Femur (tissue), 1 donor: Measurements from ENCODE around the gene GGA2.
"Not testable (repeated sequence)": the region's sequence is repeated elsewhere in the genome, so short reads cannot be mapped to it uniquely, and the experiment has no call there.

Source experiments
- DNase-seq: peaks from one replicate; pipeline ENCODE4 v3.0.0-alpha.2; 2017

The GGA2 gene

GRCh38 chr16:23504076-23504452 lies 6.2 kb downstream of the GGA2 start:
- DNase-seq, result peak; percentile 63

- no peak for DNase-seq
Measured at GRCh38 chr16:23502466-23502865, 7.8 kb downstream of the GGA2 start.

GRCh38 chr16:23501291-23501690 lies 9.0 kb downstream of the GGA2 start:
- DNase-seq, result no peak

GRCh38 chr16:23500862-23501225 lies 9.4 kb downstream of the GGA2 start:
- no peak for DNase-seq

- DNase-seq, result no peak
Measured at GRCh38 chr16:23500212-23500861, 10.0 kb downstream of the GGA2 start.

- DNase-seq, result no peak
Measured at GRCh38 chr16:23499801-23500200, 10.5 kb downstream of the GGA2 start.

GRCh38 chr16:23498863-23499262 lies 11.4 kb downstream of the GGA2 start:
- DNase-seq, result no peak

GRCh38 chr16:23497543-23497868 lies 12.8 kb downstream of the GGA2 start:
- no peak for DNase-seq

GRCh38 chr16:23496821-23497542 lies 13.3 kb downstream of the GGA2 start:
- no peak for DNase-seq

- DNase-seq, result no peak
Measured at GRCh38 chr16:23495671-23496070, 14.6 kb downstream of the GGA2 start.

- DNase-seq, result no peak
Measured at GRCh38 chr16:23494188-23494587, 16.1 kb downstream of the GGA2 start.

- no peak for DNase-seq
Measured at GRCh38 chr16:23491490-23492391, 18.6 kb downstream of the GGA2 start.

GRCh38 chr16:23486480-23486879 lies 23.8 kb downstream of the GGA2 start:
- DNase-seq, result no peak

- DNase-seq, result no peak
Measured at GRCh38 chr16:23485841-23486240, 24.5 kb downstream of the GGA2 start.

- DNase-seq, result no peak
Measured at GRCh38 chr16:23485257-23485614, 25.1 kb downstream of the GGA2 start.

- DNase-seq, result no peak
Measured at GRCh38 chr16:23484510-23485256, 25.6 kb downstream of the GGA2 start.

GRCh38 chr16:23483492-23483891 lies 26.8 kb downstream of the GGA2 start:
- not testable (repeated sequence) for DNase-seq

GRCh38 chr16:23482778-23483177 lies 27.5 kb downstream of the GGA2 start:
- DNase-seq, result no peak

GRCh38 chr16:23480257-23480656 lies 30.0 kb downstream of the GGA2 start:
- no peak for DNase-seq

GRCh38 chr16:23479138-23479537 lies 31.2 kb downstream of the GGA2 start:
- DNase-seq, result no peak

- no peak for DNase-seq
Measured at GRCh38 chr16:23478566-23478965, 31.7 kb downstream of the GGA2 start.

GRCh38 chr16:23476289-23476688 lies 34.0 kb downstream of the GGA2 start:
- no peak for DNase-seq

- no peak for DNase-seq
Measured at GRCh38 chr16:23469814-23470213, 40.5 kb downstream of the GGA2 start.
